AG08395 (cell line): ENCODE data around the gene LIMS3.
"Not testable (repeated sequence)": the region's sequence is repeated elsewhere in the genome, so short reads cannot be mapped to it uniquely, and the experiment has no call there.

ENCODE experiments used
- DNase-seq: peaks from one replicate; pipeline ENCODE4 v3.0.0; 2012; ENCODE audit warnings: mixed read lengths, low spot score

The LIMS3 gene

GRCh38 chr2:109898462-109899336 lies at the start of gene LIMS3:
TSS of gene LIMS3 (plus strand) at chr2:109898688. CDS start at chr2:109898729, 41 bp downstream.
- DNase-seq: not testable (repeated sequence)

- not testable (repeated sequence) for DNase-seq
Measured at GRCh38 chr2:109871129-109871751, 27.2 kb upstream of the LIMS3 start.

GRCh38 chr2:109876625-109877024 lies 21.9 kb upstream of the LIMS3 start:
- not testable (repeated sequence) for DNase-seq

- not testable (repeated sequence) for DNase-seq
Measured at GRCh38 chr2:109882112-109882511, 16.4 kb upstream of the LIMS3 start.

DNA sequence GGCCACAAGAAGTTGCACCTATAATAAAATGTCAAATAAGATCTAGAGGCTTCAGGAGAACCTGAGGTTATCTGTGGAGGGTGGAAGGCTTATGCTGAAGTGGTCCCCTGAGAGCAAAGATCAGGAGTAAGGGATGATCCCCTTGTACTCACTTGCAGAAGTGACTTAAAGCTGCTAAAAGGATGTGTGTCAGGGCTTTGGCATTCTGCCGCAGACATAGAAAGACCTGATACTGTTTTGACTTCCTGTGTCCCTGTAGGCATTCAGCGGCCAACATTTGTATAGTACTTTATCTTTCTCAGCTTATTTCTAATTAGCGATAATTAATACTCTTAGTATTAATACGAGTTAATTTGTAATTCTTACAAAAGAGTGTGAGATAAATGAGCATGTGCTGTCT lies 10.1 kb upstream of the LIMS3 start:
- not testable (repeated sequence) for DNase-seq

DNA sequence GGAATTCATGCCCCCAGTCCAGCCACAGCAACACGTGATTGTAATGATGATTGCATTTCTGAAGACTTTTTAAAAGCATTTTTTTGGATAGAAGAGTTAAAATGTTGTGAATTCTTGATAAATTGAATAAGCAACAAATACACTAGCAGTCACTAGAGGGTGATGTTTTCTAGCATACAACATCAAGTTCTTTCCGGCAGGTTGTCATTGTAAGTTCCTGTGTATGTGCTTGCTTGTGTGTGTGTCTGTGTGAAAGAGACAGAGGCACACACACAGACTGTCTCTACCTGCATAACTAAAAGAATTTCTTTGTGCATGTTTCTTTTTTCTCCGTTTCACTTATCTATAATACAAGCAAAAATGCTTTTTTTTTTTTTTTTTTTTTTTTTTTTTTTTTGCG lies 8.6 kb upstream of the LIMS3 start:
- DNase-seq: not testable (repeated sequence)

GRCh38 chr2:109891024-109891423 lies 7.5 kb upstream of the LIMS3 start:
- DNase-seq: not testable (repeated sequence)

DNA sequence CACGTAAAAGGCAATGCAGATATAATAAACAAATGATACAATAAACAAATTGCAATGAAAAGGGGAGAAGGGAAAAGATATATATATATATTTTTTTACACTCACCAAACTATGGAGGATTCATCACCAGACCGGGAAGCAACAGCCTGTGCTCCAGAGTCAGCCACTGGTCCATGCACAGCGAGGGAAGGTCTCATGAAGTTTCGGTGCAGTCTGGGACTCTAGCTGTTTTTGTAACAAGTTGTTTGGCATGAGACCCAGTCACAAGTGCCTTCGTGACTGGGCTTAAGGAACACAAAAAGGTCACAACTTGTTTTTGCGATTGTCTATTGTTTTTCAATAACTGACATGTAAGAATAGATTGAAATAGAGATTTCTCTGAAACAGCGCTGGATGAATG lies 4.8 kb upstream of the LIMS3 start:
- not testable (repeated sequence) for DNase-seq

GRCh38 chr2:109894141-109894540 lies 4.3 kb upstream of the LIMS3 start:
- DNase-seq: not testable (repeated sequence)

DNA sequence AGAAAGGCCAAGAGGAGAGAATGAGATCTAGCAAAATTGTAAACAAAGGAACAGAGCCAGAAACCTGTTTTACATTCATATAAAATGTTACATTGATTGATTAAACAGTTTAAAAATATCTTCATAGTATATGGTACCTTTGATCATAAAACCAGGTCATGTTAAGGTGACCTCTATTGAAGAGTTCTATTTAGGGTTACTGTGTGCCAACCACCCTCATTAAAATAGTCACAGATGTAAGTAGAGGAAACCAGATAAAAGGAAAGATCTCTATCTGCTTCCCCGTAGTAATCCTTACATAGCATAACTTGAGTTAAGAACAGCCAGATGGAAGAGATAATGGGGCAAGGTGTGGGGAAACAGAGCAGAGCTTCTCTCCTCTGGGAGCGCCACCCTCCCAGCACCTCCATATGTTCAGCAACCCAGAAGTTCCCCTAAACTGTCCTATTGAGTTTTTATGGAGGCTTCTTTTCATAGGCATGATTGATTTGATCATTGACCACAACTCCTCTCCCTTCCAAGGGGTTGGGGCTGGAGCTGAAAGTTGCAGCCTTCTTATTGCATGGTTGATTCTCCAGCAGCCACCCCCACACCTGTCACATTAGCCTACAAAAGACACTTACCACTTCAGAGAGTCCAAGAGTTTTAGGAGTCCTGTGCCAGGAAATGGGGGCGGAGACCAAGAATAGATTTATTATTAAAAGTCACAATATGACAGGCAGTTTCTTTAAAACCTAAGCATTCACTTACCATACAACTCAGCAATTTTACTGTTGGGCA lies 3.2 kb upstream of the LIMS3 start:
- DNase-seq: not testable (repeated sequence)

DNA sequence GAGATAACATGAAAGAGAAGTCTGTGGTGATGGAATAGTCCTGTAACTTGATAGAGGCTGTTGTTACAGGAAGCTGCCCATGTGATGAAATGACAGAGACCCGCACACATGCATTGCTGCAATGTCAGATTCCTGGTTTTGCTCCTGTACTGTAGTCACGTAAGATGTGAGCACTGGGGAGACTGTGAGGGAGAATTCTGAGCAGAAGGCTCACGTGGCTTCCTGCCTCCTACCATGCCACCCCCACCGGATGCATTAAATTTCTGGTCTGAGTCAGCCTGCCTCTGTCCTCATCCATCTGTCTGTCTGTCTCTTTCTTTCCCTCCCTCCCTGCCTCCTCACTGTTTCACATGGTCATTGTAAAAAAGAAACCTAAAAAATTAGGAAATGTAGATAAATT lies 2.3 kb upstream of the LIMS3 start:
- DNase-seq: not testable (repeated sequence)

- not testable (repeated sequence) for DNase-seq
Measured at GRCh38 chr2:109897769-109898461, 573 bp upstream of the LIMS3 start.

GRCh38 chr2:109905796-109906195 lies 7.3 kb downstream of the LIMS3 start:
- not testable (repeated sequence) for DNase-seq

DNA sequence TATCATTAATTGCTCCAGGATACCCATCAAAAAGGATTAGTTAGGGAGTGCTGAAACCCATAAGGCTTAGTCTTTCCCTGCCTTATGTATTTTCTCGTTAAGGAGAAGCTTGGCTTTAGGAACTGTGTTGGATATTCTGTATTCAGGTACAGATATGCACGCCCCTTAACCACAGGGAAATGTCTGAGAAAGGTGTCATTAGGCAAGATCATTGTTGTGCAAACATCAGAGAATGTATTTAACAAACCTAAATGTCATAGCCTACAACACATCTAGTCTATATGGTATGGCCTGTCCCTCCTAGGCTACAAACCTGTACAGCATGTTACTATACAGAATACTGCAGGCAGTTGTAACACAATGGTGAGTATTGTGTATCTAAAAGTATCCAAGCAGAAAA lies 10.1 kb downstream of the LIMS3 start:
- DNase-seq: not testable (repeated sequence)

DNA sequence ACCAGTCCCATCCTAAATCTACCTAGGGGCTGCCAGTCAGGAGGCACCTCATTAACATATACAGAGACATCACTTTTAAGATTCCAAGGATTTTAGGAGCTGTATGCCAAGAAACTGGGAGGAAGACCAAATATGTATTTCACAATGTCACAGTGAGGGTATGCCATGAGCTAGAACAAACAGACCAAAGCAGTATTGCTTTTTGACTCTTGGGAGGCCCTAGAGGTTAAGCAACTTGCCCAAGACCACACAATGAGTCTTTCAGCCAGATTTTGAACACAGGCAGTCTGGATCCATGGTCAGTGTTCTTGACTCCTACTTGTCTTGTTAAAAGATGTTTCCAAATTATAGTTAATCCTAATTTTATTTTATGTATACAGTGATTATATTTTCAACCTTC lies 12.3 kb downstream of the LIMS3 start:
- not testable (repeated sequence) for DNase-seq

- not testable (repeated sequence) for DNase-seq
Measured at GRCh38 chr2:109913911-109914310, 15.4 kb downstream of the LIMS3 start.

- not testable (repeated sequence) for DNase-seq
Measured at GRCh38 chr2:109914552-109914951, 16.1 kb downstream of the LIMS3 start.

GRCh38 chr2:109915830-109916229 lies 17.3 kb downstream of the LIMS3 start:
- DNase-seq: not testable (repeated sequence)

DNA sequence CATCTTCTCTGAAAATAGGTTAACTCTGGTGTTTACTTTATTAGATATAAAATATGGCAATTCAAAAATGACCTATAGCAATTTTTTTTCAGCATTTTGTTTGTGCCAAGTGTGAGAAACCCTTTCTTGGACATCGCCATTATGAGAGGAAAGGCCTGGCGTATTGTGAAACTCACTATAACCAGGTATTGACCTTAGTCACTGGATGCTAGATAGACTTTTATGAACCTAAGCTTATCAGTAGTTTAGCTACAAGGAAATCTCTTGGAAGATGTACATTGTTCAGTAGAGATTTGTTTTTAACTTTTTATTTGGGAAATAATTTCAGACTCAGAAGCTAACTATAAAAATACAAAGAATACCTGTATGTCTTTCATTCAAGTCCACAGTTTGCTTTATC lies 21.7 kb downstream of the LIMS3 start:
- DNase-seq: not testable (repeated sequence)

- not testable (repeated sequence) for DNase-seq
Measured at GRCh38 chr2:109921543-109922384, 23.3 kb downstream of the LIMS3 start.

GRCh38 chr2:109924481-109924880 lies 26.0 kb downstream of the LIMS3 start:
- not testable (repeated sequence) for DNase-seq
